Measurements from ENCODE around the gene HACL1.
"Not testable (repeated sequence)": the region's sequence is repeated elsewhere in the genome, so short reads cannot be mapped to it uniquely, and the experiment has no call there.

HACL1 gene

DNA sequence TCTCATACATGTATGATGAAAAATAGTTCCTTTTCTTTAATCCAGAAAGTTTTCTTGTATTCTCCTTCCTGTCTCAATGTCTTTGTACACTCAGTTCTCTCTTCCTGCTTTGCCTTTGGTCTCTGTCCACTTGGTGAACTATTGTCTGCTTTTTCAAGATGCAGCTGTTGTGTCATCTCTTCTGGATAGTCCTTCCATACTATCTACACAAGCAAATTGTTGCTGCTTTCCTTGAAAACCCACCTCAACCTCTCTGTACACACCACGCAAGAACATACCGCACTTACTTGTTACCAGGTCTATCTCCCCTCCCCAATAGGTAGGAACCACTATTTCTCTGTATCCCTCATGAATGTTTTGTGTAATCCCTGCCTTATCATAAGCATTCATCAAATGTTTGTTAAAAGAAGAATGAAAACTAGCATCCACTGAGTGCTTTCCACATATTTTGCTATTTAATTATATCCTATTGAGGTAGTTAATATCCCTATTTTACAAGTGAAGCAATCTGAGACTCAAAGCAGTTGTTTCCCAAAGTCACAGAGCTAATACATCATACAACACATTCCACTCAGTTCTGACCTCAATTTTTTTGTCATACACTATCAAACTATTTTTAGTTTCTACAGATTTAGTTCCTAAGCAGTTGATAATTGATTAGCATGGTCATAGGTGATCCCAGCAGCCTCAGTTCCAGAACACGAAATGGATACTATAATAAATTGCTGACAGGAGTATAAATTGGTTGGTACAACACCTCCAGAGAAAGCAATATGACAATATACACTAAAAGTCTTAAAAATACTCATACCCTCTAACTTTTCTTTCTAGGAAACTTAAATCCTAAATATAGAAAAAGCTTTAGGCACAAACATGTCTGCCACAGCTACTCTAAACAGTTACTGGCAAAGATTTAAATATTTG, 19.6 kb downstream of the HACL1 start:
- DNase-seq (ENCODE audit: low read depth in 3 of 3), result no peak

DNA sequence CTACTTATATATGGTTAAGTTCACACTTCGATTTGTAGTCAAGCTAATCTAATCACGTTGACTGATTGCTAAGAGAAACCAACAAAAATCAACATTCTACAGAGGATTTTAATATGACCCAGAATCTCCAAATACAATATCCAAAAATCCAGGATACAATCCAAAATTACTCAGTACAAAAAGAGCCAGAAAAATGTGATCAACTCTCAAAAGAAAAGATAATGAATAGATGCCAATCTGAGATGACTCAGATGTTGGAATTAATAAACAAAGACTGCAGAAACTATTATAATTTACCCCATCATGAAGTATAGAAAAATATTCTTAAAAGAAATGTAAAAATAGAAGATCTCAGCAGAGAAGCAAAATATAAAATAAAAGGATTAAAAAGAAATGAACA, 22.3 kb downstream of the HACL1 start:
- DNase-seq (ENCODE audit: low read depth in 3 of 3), result no peak

DNA sequence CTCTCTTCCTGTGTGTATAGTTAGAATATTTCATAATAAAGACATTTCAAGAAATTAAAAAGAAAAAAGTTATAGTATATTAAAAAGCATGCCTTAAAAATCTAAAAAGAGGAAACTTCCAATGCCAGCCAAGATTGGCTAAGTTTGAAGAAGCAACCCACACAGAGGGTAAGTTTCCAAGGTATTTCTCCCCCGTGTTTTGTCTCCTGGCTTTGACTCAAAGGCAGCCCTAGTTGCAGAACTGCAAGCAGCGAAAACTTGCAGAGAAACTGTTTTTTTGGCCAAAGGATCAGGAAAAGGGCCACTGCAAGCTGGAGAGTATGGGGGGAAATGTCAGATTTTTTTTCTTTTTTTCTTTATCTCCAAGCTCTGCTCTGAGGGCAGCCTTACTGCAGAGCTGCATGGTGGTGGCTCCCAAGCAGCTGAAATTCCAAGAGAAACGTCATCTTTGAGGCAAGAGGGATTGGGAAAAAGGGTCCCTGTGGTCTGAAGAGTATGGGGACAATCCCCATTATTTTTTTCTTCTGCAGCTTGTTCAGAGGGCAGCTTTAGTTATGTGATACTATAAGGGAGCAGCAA, 23.0 kb downstream of the HACL1 start:
- DNase-seq (ENCODE audit: low read depth in 3 of 3), result no peak

DNA sequence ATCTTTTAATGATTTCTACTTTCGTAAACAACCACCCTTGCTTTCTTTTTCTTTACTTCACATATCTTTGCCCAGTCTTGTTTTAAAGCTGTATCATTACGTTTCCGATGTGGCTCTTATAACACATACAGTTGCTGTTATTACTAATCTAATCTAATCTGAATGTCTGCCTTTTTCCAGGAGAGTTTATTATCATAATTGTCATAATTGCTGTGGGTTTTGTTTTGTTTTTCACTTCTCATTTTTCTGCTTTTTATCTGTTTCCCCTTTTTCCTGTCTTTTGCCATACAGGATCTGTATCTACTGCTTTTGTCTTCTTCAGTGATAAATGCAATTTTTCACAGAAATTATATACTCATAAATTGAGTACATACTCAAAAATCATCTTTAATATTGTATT, 24.9 kb downstream of the HACL1 start:
- no peak for DNase-seq (ENCODE audit: low read depth in 3 of 3)

DNA sequence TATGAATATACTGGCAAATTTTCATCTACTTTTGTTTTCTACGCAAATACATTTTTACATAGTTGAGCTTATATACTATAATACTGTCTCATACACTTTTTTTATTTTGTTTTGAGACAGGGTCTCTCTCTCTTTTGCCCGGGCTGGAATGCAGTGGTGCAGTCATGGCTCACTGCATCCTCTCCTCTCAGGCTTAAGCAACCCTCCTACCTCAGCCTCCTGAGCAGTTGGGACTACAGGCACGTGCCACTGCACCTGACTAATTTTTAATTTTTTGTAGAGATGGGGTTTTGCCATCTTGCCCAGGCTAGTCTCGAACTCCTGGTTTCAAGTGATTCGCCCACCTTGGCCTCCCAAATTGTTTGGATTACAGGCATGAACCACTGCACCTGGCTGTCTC, 25.9 kb downstream of the HACL1 start:
- DNase-seq (ENCODE audit: low read depth in 3 of 3), result no peak

DNA sequence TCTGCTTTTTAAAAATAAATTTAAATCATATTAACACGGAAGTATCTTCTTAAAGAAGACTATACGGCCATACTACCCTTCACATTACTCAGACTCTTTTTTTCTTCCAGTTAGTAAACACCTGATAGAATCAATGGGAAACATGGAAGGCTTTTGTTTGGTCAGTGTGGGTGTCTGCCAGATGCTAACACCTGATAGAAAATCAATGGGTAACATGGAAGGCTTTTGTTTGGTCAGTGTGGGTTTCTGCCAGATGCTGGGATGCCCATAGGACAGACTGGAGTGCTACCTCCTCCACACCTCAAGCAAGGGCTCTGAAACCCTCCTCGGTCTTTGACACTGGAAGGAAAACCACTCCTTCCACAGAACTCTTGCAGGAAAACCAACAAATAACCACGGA, 29.2 kb downstream of the HACL1 start:
- DNase-seq (ENCODE audit: low read depth in 3 of 3), result no peak

DNA sequence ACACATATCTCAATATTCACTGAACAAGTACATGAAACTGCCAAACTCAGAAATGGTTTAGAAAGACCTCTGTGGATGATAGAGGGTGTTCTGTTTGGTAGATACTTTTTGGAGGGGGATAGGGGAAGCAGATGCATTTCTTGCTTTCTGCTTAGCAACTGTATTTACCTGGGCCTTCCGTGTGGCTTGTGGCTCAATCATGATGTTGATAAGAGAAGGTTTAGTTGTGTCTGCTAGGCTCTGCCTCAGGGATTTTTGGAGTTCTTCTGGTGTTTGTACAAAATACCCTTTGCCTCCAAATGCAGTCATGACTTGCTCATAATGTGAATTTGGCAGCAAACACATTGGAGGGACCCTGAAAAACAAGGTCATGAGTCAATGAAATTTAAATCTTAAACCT, 38.2 kb downstream of the HACL1 start:
- DNase-seq (ENCODE audit: low read depth in 3 of 3), result no peak

DNA sequence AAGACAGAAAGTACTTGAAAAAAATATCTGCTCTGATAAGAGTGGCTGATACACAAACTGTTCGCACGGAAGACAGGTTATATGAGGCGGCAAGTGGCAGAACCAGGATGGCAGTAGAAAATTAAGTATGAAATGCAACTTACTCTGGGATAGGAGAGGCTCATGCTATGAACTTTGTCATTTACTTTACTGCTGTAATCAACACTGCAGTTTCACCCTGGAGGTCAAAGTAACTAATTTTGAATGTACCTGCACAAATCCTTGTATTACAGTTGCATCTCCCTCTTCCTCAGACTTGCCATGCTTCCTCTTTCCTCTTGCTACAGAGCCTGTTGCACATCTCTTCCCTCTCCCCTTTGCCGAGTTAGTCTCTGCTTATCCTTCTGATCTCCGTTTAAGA, 38.8 kb downstream of the HACL1 start:
- no peak for DNase-seq (ENCODE audit: low read depth in 3 of 3)

DNA sequence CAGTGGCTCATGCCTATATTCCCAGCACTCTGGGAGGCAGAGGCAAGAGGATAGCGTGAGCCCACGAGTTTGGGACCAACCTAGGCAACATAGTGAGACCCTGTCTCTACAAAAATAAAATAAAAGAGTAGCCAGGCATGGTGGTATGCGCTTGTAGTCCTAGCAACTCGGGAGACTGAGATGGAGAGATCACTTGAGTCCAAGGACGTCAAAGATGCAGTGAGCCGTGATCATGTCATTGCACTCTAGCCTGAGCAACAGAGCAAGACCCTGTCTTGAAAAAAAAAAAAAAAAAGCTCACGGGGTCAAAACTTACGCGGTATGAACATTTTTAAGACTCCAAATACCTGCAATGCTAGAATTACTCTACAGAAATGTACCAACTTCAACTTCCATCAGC, 42.8 kb downstream of the HACL1 start:
- no peak for DNase-seq (ENCODE audit: low read depth in 3 of 3)

DNA sequence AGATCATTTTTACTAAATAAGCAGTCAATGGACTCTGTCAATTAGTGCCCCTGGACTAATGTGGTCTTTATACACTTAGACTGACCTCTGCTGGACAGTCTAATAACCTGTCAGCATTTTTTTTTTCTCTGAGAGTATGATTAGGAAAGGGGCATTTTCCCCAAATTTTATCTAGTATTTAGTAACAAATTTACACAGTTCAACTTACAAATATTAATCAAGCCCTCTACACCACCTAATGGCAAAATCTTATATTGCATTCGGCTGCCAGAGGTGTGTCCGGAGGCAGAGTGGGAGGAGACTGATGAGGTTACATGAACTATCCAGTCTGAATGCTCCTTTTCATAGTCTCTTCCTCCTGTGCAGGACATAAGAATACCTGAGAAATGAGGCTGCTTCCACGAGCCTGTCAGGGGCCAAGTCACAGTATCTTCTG, 43.8 kb downstream of the HACL1 start:
- peak; percentile 19 to 32 (median 20) for DNase-seq (ENCODE audit: low read depth in 3 of 3)

DNA sequence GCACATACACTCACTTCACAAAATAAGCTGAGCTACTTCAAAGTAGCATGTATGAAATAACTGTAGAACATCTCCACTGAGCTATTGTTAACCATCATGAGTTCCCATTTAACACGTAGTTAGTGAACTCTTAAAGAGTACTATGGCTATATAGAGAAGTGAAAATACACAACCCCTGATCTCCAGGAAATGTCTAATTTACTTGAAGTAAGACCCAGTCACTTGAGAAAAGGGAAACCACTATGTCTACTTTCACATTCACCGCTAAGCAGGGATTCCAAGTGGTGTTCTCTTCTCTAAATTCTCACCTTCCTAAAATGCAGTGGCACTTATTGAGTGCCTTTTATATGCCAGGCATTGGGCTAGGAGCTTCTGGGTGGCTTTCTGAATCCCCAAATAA, 44.9 kb downstream of the HACL1 start:
- DNase-seq (ENCODE audit: low read depth in 3 of 3), result no peak

DNA sequence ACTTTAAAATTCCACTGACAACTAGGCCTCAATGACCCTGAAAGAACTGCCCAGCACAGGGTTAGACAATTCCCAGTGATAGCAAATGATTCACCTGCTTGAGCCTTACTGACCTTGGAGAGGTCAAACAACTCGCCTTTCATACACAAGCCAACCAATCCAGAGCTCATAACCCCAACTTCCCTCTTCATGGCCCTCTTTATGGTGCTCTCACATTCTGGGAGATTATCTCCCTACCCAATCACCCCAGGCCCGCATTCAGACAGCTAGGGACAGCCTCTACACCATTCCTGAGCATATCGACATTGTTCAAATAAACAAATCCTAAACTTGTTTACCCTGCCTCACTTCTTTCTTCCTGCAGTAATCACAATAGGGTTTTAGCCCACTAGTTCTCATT, 47.6 kb downstream of the HACL1 start:
- DNase-seq (ENCODE audit: low read depth in 3 of 3), result no peak

DNA sequence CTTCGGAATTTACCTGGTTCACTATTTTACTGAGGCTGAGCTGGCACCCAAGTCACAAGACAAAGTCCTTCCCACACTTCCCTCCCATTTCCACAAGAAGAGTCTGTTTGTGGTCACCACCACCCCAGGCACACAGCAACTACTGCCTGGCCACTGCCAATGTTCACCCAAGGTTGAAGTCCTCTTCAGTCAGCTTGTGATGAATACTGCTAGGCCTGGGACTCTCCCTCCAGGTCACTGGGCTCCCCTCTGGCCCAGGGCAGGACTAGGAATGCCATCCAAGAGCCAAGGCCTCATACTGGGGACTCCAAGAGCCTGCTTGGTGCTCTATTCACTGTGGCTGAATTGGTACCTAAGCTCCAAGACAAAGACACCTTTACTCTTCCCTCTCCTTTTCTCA, 49.5 kb downstream of the HACL1 start:
- no peak for DNase-seq (ENCODE audit: low read depth in 3 of 3)

DNA sequence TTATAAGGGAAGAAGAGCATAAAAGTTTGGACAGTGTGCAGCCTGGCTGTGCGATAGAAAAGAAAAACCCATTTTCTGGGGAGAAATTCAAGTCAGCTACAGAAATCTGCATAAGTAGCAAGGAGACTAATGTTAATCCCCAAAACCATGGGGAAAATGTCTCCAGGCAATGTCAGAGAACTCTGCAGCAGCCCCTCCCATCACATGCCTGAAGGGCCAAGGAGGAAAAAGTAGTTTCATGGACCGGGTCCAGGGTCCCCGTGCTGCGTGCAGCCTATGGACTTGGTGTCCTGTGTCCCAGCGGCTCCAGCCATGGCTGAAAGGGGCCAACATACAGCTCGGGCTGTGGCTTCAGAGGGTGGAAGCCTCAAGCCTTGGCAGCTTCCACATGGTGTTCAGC, 51.5 kb downstream of the HACL1 start:
- no peak for DNase-seq (ENCODE audit: low read depth in 3 of 3)

DNA sequence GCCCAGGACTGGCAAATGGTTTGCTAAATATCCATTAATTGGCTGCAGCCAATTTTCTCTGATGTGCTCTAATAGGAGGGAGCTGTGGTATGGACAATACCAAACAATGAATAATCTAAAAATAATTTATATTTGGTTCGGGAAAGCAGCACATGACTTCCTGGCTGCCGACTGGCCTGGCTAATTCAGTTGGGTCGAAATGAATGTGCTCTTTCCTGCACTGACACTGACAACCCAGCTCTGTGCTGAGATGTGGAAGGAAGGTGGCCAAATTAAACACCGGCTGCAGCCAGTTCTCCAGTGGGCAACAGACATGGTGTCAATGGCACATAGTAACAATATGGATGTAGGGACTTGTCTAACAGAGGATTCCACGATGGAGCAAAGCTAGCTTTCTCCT, 58.8 kb downstream of the HACL1 start:
- DNase-seq (ENCODE audit: low read depth in 3 of 3), result no peak

DNA sequence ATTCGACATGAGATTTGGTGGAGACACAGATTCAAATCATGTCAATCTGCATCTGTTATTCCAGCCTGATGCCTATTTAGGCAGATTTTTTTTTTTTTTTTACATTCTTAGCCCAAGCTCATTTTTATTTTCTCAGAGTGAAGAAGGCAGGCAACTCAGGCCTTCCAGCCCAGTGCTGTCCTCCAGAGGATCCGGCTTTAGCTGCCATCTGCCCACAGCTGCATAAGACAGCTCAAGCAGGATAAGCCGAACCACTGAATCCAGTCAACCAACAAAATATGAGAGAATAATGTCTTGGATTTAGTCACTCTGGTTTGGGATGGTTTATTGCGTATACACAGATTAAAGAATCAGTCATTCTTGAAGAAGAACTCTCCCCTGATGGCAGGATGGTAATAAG, 60.0 kb downstream of the HACL1 start:
- no peak for DNase-seq (ENCODE audit: low read depth in 3 of 3)

DNA sequence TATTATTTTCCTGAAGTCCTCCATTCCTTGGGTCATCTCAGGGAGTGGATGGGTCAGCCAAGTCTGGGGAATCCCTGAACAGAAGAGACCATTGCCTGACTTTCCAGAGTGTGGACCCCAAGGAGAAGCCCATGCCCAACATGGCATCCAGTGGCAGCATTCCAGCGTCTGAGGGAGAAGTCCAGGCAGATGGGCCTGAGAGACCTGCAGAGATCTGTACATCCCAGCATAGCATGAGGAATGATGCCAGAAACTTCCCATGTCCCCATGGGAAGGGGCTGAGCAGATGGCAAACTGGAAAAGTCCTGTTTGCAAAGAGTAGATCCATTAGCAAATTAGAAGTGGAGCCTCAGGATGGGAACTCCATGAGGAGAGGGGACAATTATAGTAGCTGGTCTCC, 62.3 kb downstream of the HACL1 start:
- no peak for DNase-seq (ENCODE audit: low read depth in 3 of 3)

DNA sequence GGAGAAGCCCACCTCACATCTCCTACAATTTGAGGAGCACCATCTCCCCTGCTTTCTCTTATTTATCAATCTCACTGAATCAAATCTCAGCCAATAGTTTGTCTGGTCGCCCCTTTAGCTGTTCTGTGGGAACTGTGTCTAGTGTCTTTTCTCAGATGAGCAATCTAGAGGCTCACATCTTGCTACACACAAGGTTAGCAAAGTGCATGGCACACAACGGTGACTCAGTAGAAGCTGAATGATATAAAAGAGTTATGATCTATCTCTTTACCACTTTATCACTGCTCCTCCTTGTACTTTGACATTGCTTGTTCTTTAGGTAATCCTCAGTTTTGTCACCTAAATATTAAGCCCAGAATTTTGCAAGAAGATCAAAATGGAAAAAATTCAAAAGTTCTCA, 63.0 kb downstream of the HACL1 start:
- DNase-seq (ENCODE audit: low read depth in 3 of 3), result no peak

DNA sequence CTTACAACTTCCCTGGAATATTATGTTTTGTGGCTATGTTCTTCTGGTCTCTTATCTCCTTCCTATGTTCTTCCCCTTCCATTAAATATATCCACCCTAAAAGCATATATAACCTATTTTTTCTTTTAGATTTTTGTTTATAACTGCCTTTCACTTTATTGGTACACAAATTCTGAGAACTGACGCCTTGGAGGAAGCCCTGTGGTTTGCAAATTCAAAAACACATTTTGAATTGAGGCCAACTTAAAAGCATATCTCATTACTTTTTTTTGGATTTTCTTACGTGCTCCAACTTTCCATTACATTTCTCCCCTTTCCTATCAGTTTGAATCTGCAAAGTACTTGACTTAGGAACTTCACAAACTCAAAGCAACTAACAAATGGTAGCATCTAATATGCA, 64.5 kb downstream of the HACL1 start:
- DNase-seq (ENCODE audit: low read depth in 3 of 3), result no peak

DNA sequence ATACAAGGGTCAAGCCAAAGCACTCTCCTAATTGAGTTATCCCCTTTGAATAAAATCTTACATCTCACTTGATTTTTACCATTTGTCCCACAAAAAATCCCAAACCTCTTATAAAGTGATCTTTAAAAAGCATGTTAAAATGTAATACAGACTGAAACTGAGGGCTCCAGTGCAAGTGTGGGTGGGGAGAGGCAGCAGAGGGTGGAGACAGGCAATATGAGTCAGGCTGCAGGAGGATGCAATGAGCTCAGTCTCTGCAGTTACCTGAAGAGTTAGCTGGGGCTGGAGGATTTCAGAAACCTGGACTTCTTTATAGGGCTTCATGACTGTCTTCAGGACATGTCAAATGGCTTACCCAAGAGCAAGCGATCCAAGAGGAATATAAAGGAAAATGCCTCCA, 65.6 kb downstream of the HACL1 start:
- peak in 2 of 3 donors; percentile 13 to 34 for DNase-seq (ENCODE audit: low read depth in 3 of 3)

DNA sequence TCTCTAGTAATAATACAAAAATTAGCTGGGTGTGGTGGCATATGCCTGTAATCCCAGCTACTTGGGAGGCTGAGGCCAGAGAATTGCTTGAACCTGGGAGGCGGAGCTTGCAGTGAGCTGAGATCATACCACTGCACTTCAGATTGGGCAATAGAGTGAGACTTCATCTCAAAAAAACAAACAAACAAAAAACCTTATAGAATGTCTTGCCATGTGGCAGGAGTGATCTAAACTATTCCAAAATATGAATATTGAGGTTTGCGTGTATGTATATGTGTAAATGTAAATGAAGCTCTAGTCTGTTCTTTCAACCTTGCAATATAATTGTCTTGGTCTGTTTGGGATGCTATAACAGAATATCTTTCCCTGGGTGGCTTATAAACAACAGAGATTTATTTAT, 68.8 kb downstream of the HACL1 start:
- not testable (repeated sequence) for DNase-seq (ENCODE audit: low read depth in 3 of 3)

DNA sequence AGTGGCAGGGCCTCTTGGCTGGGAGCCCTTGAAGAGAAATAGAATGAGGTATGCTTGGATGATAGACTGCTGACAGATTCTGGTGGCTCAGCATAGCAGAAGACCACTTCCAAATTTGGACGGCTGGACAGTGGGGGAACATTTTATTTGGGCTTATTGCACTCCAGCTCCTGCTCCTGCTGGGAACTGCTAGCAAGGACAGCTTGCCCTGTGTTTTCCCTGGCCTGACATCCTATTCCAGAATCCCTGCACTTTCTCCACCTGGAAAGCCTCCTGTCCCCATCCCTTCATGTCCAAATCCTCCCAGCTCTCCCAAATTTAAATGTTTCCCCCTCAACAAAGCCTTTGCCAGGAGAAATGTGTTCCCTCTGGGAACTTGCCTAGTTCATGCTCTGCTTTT, 70.0 kb downstream of the HACL1 start:
- no peak for DNase-seq (ENCODE audit: low read depth in 3 of 3)

DNA sequence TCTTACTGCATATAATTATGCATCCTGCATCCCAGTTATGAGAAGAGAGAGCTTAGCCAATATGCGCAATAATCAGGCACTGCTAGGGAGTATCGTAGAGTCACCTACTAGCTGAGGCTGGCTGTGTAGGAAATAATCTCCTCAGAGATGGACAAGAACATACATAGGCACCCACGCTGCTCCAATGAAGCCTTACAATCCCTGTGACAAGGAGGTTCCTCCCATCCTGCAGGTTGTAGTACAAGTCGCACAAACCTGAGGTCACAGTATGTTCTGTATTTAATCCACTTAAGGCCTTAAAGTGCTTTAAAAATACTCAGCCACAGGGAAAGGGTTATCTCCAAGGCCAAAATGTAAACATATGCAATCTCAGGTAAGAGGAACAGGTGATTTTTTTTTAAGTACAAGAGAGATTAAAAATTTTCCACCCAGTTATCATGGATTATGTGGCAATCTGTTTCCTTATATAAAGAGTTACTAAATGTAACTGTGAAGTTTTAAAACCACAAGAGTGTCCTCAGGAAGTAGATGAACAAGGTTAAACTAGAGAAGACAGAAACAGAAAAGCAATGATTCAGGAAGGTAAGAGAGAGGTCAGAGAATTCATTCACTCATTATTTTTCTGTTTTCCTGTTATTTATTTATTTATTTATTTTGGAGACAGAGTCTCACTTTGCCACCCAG, 72.4 kb downstream of the HACL1 start:
- no peak for DNase-seq (ENCODE audit: low read depth in 3 of 3)

Data from stimulated activated CD4-positive, alpha-beta T cell treated with anti-CD3 and anti-CD28 coated beads, TNF-alpha, amount 100 ng/mL, for 48 hours (primary cell).